OCI-LY7 (cell line): ENCODE results near the gene NEUROG1.

Experiments
- EZH2phosphoT487 ChIP-seq: fragments of 200-600 bp; sonication (generic); IDR thresholded peaks from 2 replicates; pipeline ENCODE4 v1.6.1; 2018; ENCODE audit warnings: low read depth, borderline replicate concordance, mild to moderate bottlenecking, mixed run types, antibody characterized with exemption, low read length, moderate library complexity, mixed read lengths
- TF ChIP-seq, protein P1 (sequence below): fragments of 200-600 bp; sonication (generic); conservative IDR thresholded peaks from 2 replicates; pipeline ENCODE4 v1.5.1; 2014; ENCODE audit warnings: mild to moderate bottlenecking, antibody characterized with exemption, low read length, moderate library complexity, mixed read lengths

DNA sequence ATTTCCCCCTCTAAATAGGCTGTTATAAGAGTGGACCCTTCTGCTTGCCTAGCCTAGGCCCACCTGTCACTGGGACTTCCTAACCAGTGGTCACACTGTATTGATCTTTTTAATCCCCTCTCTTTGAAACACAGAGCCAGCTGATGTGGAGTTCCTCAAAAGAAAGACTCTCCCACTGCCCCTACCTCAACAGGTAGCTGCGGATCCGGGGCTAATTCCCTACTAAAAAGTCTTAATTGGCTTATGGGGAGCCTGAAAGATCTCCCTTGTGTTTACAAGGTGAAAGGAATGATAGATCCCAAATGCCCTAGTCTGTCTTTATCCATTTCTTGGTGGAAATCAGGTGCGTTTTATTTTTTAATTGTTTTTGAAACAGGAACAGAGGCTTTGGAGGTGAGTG is 2.0 kb downstream of the NEUROG1 start:
- TF ChIP-seq, protein P1, sequence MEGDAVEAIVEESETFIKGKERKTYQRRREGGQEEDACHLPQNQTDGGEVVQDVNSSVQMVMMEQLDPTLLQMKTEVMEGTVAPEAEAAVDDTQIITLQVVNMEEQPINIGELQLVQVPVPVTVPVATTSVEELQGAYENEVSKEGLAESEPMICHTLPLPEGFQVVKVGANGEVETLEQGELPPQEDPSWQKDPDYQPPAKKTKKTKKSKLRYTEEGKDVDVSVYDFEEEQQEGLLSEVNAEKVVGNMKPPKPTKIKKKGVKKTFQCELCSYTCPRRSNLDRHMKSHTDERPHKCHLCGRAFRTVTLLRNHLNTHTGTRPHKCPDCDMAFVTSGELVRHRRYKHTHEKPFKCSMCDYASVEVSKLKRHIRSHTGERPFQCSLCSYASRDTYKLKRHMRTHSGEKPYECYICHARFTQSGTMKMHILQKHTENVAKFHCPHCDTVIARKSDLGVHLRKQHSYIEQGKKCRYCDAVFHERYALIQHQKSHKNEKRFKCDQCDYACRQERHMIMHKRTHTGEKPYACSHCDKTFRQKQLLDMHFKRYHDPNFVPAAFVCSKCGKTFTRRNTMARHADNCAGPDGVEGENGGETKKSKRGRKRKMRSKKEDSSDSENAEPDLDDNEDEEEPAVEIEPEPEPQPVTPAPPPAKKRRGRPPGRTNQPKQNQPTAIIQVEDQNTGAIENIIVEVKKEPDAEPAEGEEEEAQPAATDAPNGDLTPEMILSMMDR, result no peak
- TF ChIP-seq EZH2phosphoT487, result no peak
